HPDE6-E6E7 (cell line): ENCODE measurements around the gene MYDGF.
"Not testable (repeated sequence)": the region's sequence is repeated elsewhere in the genome, so short reads cannot be mapped to it uniquely, and the experiment has no call there.

Experiments
- DNase-seq: peaks from one replicate; pipeline ENCODE4 v3.0.0; 2011; ENCODE audit warnings: missing footprints; ENCODE audit errors: extremely low spot score

MYDGF gene

GRCh38 chr19:4699826-4700692 lies 29.9 kb upstream of the MYDGF start:
- DNase-seq = no peak

GRCh38 chr19:4697304-4697703 lies 27.2 kb upstream of the MYDGF start:
- DNase-seq = no peak

- DNase-seq = no peak
Measured at GRCh38 chr19:4695224-4695731, 25.1 kb upstream of the MYDGF start.

GRCh38 chr19:4694211-4694987 lies 24.3 kb upstream of the MYDGF start:
- peak; percentile 99 for DNase-seq

GRCh38 chr19:4693471-4694121 lies 23.5 kb upstream of the MYDGF start:
- DNase-seq = no peak

GRCh38 chr19:4693078-4693350 lies 22.9 kb upstream of the MYDGF start:
- no peak for DNase-seq

- no peak for DNase-seq
Measured at GRCh38 chr19:4692251-4693077, 22.3 kb upstream of the MYDGF start.

- no peak for DNase-seq
Measured at GRCh38 chr19:4691373-4691772, 21.2 kb upstream of the MYDGF start.

GRCh38 chr19:4690361-4690760 lies 20.2 kb upstream of the MYDGF start:
- DNase-seq = no peak

- DNase-seq = no peak
Measured at GRCh38 chr19:4689403-4689802, 19.3 kb upstream of the MYDGF start.

GRCh38 chr19:4688587-4688986 lies 18.4 kb upstream of the MYDGF start:
- no peak for DNase-seq

GRCh38 chr19:4687396-4687795 lies 17.3 kb upstream of the MYDGF start:
- DNase-seq = no peak

GRCh38 chr19:4686700-4687099 lies 16.6 kb upstream of the MYDGF start:
- DNase-seq = no peak

- DNase-seq = no peak
Measured at GRCh38 chr19:4684312-4685095, 14.4 kb upstream of the MYDGF start.

- DNase-seq = no peak
Measured at GRCh38 chr19:4682417-4683200, 12.5 kb upstream of the MYDGF start.

- DNase-seq = not testable (repeated sequence)
Measured at GRCh38 chr19:4680021-4680420, 9.9 kb upstream of the MYDGF start.

GRCh38 chr19:4678881-4679790 lies 9.0 kb upstream of the MYDGF start:
- DNase-seq = no peak

- peak; percentile 20 for DNase-seq
Measured at GRCh38 chr19:4676955-4677731, 7.0 kb upstream of the MYDGF start.
